Astrocyte of the spinal cord (primary cell): ENCODE measurements around the gene SLIT3.

Experiments
- DNase-seq: peaks from one replicate; pipeline ENCODE4 v3.0.0; 2011; ENCODE audit warnings: low read depth, low spot score
- H3K4me3 ChIP-seq: 2 replicates; pipeline ENCODE4 v1.5.1; 2011; ENCODE audit warnings: low read depth, mild to moderate bottlenecking, low read length, moderate library complexity
- in situ Hi-C: cut with HindIII; loops from 2 replicates; pipeline ENCODE4 v1.10.0; 2017; ENCODE audit warnings: low sequenced_read_pairs
- TF ChIP-seq, protein P1 (sequence below): IDR thresholded peaks from 2 replicates; pipeline ENCODE4 v1.5.1; 2012; ENCODE audit warnings: low read depth, mild to moderate bottlenecking, low read length, inconsistent platforms

The SLIT3 gene

DNA sequence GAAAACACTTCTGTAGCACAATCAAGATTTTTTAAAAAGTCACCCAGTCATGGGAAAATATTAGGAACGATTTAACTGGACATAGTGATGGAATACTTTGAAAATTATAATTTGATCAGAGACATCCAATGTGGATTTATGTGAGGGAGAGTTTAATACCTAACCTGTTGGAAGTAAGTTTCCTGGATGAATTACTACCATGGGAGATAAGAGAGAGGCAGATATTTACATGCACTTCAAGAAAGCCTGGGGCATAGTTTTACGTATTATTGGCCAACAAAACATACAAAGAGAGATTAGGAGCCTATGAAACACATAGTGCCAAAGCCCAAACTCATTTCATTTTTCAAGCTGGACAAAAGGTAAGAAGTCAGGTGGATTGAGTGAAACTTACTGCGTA is 336.8 kb downstream of the SLIT3 start:
- in situ Hi-C loops, result no loop called here
- H3K4me3 ChIP-seq, result no peak overlapping the region
- no peak for DNase-seq
- TF ChIP-seq, protein P1, sequence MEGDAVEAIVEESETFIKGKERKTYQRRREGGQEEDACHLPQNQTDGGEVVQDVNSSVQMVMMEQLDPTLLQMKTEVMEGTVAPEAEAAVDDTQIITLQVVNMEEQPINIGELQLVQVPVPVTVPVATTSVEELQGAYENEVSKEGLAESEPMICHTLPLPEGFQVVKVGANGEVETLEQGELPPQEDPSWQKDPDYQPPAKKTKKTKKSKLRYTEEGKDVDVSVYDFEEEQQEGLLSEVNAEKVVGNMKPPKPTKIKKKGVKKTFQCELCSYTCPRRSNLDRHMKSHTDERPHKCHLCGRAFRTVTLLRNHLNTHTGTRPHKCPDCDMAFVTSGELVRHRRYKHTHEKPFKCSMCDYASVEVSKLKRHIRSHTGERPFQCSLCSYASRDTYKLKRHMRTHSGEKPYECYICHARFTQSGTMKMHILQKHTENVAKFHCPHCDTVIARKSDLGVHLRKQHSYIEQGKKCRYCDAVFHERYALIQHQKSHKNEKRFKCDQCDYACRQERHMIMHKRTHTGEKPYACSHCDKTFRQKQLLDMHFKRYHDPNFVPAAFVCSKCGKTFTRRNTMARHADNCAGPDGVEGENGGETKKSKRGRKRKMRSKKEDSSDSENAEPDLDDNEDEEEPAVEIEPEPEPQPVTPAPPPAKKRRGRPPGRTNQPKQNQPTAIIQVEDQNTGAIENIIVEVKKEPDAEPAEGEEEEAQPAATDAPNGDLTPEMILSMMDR, result no peak

GRCh38 chr5:168962306-168962705 is 338.6 kb downstream of the SLIT3 start:
- no peak for DNase-seq
- TF ChIP-seq, protein P1, result no peak
- in situ Hi-C loops, result no loop called here
- H3K4me3 ChIP-seq, result no peak overlapping the region

DNA sequence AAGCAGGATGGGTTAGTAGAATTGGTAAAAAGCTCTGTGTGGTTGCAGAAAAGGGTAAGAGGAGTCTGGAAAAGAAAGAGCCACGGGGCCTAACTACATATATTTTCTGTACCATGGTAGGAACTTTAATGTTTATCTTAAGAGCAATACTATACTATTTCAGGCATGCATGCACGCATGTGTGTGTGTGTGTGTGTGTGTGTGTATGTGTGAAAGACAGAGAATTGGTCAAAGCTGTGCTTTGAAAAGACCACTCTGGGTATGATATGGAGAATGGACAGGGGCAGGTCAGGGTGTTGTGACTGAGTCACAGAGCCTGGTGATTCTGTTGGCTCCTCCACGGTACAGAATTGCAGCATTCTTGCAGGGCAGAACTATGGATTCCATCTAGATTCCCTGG is 339.3 kb downstream of the SLIT3 start:
- DNase-seq, result no peak
- in situ Hi-C loops, result no loop called here
- H3K4me3 ChIP-seq, result no peak overlapping the region
- TF ChIP-seq, protein P1, result no peak

DNA sequence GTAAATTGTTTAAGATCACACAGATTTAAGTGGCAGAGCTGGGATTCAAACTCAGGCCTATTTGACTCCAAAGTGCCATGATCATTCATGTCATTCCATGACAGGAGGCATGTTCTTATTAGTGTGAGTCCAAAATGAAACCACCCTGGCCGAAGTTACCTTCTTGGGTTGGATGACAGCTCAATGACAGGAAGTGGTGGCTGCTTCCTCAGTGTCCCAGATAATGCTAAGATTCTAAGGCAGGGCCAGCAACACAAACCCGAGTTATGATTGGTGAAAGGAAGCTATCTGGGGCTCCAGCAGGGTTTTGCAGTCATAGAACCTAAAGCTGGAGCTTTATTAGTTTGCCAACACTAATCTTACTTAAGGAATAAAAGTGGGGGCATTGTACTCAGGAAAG is 340.4 kb downstream of the SLIT3 start:
- H3K4me3 ChIP-seq, result no peak overlapping the region
- in situ Hi-C loops, result no loop called here

DNA sequence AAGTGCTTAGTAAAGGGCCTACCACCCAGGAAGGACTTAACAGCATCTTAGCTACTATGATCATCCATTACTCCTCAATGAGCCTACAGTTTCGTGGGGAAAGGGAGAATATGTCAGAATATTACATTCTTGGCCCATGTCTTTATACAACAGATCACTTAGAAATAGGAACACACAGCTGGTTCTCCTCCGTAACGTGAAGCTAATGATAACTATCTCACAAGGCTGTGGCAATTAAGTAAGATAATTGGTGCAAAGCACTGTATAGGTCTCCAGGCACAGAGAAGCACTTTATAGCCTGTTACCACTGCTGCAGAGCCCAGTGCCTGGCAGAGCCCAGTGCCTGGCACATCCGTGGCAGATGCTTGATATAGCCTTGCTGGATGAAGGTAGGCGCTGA is 347.6 kb downstream of the SLIT3 start:
- no peak overlapping the region for H3K4me3 ChIP-seq
- TF ChIP-seq, protein P1, result no peak
- in situ Hi-C loops, result no loop called here
- DNase-seq, result no peak

More for the DNA sequence above, 340.4 kb downstream of the SLIT3 start:
- no peak for DNase-seq
- TF ChIP-seq, protein P1, result no peak

DNA sequence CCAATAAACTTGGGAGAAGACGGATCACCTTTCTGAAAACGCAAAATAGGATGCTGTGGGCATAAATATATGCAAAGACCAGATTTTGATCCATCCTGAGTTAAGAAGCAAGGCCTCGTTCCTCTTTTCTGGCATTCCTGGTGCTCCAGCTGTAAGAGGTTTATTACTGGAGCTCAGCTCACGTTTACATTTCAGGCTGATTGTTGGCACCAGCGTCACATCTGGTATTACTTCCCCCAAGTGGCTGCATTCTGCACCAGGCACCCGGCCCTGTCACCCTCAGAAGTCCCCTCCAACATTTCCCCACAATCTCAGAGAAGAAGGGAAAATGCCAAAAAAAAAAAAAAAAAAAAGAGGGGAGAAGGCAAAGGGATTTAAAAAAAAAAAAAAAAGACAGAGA is 348.7 kb downstream of the SLIT3 start:
- TF ChIP-seq, protein P1, result no peak
- H3K4me3 ChIP-seq, result no peak overlapping the region
- no peak for DNase-seq
- in situ Hi-C loops, result no loop called here

- TF ChIP-seq, protein P1, result no peak
Observed at GRCh38 chr5:168951769-168952168, 349.2 kb downstream of the SLIT3 start.

More at GRCh38 chr5:168951769-168952168, 349.2 kb downstream of the SLIT3 start:
- in situ Hi-C loops, result no loop called here
- H3K4me3 ChIP-seq, result no peak overlapping the region
- DNase-seq, result no peak
